Caki2 (cell line): Measurements from ENCODE around the gene FAM53B. TPM values are rescaled to one million over a fixed set of nuclear protein-coding genes. Genes with fewer than 3 reads are reported as not detected.
"Not testable (repeated sequence)": the region's sequence is repeated elsewhere in the genome, so short reads cannot be mapped to it uniquely, and the experiment has no call there.

Source experiments
- DNase-seq: peaks from one replicate; pipeline ENCODE4 v3.0.0-alpha.2; 2015; ENCODE audit warnings: low read depth
- in situ Hi-C: cut with HindIII; loops from 2 replicates; pipeline ENCODE4 v1.10.0; 2016; ENCODE audit warnings: low sequenced_read_pairs, low pct_unique_long_range_greater_than_20kb, mixed read lengths
- total RNA-seq: library from RNA; depleted of rRNA; stranded (reverse); fragments of >200 nt; shearing (Covaris generic); gene quantifications from 2 replicates; pipeline ENCODE4 v1.2.3, GENCODE V29; 2014; ENCODE audit warnings: low replicate concordance

FAM53B gene
- total RNA-seq, 1 experiment from 2014 or later, result 10.5 TPM

DNA sequence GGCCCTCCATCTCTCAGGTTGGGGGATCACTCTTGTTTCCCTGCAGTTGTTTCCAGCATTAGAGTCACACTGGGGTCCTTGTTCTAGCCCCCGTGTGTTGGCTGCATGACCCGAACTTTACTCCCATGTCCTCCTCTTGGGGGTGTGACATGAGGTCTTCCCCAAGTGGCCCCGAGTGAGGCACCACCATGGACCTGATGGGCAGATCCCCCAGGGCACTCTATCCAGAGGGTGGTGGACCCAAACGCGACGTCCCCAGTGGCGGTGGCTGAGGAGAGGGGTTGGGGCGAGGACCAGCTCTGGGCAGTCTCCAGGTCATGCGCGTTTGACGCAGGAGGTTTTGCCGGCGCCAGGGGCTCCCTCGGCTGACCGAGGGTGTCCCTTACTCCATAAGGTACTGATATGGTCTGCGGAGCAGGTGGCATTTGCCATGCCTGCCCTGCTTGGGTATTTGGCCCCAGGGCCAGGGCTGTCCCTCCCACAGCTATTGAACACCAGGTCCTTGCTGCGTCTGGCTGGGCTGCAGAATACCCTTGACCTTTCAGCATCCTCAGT is 150.7 kb downstream of the FAM53B start:
- in situ Hi-C loops, result no loop called here
- DNase-seq, result no peak

DNA sequence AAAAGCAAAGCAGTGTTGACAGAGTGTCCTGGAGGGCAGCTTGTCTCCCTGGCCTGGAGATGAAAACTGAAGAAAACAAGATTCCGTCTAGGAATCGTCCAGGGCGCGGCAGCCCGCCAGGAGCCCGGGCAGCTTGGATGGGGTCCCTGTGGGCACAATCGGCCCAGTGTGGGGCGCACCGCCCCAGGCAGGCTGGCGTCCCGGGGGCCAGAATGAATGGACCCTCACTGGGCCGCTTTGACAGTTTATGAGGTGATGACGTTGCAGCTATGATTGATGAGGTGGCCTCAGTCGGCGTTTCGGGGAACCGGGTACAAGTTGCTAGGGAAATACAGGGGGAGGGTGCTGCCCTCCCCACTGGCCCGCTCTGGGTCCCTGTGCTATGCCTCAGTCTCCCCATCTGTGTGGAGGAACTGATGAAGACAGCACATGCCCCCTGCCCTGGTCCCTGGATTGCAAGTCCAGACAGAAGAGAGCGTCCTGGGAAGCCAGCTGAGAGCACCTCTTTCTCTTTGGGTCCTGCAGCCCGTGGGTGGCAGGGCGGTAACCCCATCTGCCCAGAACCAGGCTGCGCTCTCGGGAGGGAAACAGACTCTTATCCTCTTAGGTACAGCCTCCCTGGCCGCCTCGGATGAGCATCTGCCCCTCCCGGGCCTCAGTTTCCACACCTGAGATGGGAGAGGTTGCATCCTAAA is 151.3 kb downstream of the FAM53B start:
- in situ Hi-C loops, result no loop called here
- DNase-seq, result no peak

DNA sequence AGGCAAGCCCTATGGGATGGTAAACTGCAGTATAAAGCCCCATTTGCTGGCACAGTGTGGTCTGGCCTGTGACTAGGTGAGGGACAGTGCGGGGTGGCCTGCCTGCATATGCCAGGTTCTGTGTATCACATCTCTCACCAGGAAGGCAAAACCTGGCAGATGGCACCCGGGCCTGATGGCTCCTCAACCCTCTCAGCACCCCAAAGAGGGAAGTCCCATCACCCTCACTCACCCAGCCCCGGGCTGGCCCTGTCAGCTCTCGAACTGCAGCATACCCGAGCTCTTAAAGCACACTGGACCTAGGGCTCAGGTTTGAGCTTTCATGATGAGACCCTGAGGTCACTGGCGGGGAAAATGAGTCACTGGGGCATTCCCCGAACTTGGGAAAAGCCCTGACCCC is 152.1 kb downstream of the FAM53B start:
- no peak for DNase-seq
- in situ Hi-C loops, result no loop called here

DNA sequence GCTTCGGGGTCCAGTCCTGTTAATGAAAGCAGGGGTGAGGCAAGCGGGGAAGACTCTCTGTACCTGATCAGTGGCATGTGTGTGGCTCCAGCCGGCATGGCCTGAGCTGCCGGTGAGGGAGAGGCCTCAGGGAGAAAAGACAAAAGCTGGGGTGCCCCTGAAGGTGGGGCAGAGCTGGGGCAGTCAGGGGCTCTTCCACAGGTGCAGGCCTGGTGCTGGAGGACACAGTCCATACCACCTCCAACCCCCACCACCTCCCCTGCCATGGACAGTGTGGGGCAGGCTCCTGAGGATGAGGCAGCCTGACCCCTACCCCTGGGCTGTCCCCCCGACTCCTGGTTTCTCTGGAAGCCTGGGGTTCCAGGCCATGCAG is 153.1 kb downstream of the FAM53B start:
- DNase-seq, result no peak
- in situ Hi-C loops, result no loop called here

DNA sequence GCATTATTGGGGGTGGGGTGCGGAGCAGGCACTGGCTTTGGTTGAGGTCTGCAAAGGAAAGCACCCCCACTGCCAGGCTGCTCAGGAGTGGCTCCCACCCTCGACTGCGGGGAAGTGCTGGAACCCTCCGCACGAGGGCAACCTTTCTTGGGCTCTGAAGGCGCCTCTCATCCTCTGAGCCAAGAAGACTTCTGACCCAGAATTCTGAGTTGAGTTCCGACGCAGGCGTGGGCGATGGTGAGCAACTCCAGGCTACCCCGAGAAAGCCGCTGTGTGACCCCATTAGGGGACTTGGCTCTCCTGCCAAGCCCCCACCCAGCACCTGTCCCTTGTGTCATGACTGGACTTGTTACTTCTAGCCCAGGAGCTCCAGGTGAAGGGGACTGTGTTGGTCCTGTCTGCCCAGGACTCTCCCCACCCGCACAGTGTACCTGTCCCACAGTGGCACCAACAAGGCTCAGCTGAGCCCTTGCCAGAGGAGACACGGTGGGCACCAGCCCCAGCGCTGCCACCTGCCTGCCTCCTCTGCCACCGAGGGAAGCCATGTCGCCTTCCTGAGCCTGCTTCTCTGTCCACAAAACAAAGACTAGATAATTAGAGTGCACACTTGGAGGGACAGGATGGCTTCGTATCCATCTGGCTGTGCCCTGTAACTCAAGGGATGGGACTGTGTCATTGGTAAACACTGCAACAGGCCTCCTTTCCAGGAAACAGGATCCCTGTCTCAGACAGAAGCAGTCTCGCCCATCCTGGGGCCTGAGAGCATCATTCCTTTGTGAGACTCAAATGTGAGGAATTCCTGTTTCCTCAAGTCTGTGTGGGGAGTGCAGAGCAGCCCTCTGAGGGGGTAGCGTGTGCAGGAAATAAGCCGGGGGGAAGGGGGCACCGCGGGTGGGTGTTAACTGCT is 153.7 kb downstream of the FAM53B start:
- in situ Hi-C loops, result no loop called here
- no peak for DNase-seq

DNA sequence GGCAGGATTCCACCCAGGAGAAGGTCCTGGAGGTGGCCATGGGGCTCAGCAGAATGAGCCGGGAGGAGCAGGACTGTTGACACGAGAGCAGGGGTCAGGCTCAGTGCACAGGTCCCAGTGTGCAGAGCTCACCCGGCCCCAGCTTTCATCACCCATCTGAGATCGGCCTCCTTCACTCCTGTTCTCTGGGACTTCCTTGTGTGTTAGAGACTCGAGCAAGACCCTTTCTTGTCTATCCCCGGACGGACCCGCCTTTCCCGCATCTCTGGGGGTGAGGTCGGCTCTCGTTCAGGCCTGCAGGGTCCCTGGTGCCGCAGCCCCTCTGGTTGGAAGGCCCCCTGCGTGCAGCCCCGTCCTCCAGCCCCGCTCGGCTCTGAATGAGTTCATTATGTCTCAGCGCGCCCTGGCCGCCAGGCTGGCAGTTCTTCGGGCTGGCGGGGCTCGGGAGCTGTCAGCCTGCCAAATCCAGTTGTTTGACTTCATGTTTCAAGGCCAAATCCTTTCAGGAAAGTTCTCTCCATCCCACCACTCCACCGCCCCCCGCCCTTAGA is 154.6 kb downstream of the FAM53B start:
- in situ Hi-C loops, result no loop called here
- DNase-seq, result no peak

DNA sequence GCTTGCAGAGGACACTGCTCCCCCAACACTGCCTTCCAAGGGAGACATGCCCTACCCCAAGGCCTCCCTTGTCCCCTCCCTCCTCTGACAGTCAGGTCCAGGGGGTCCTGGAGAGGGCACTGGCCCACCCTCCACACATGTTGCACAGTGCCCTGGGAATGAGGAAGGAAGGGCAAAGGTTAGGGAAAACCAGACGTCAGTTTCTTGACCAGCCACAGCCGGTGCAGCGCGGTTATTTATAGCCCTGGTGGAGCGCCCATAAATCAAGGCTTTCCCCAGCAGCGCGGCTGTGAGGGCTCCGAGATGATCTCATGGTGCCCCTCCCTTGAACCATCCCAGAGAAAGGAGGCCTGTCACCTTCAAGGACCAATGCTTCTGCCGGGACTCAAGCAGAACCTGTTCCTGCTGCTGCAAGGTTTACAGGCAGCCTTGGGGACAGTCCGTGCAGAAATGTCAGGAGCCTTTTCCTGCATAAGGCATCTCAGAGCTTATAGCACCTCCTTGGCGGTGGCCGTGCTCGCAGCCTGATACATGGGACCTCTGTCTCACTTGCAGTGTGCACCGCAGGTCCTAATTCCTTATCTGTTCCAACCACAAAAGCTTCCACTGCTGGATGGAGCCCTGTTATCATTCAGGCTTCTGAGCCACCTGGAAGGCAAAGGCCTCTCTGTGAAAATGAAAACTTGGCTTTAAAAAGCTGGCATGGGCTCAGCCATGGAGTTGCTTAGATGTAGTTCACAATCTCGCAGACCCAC is 155.3 kb downstream of the FAM53B start:
- in situ Hi-C loops, result no loop called here
- no peak for DNase-seq

DNA sequence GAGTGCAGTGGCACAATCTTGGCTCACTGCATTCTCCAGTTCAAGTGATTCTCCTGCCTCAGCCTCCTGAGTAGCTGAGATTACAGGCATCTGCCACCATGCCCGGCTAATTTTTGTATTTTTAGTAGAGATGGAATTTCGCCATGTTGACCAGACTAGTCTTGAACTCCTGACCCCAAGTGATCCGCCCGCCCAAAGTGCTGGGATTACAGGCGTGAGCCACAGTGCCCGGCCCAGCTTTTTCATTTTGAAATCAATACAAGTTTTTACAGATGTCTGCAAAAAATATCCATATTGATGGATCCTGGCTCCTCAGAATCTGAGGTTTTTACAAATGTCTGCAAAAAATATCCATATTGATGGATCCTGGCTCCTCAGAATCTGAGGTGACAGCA is 155.8 kb downstream of the FAM53B start:
- in situ Hi-C loops, DNase-seq: not testable (repeated sequence)

DNA sequence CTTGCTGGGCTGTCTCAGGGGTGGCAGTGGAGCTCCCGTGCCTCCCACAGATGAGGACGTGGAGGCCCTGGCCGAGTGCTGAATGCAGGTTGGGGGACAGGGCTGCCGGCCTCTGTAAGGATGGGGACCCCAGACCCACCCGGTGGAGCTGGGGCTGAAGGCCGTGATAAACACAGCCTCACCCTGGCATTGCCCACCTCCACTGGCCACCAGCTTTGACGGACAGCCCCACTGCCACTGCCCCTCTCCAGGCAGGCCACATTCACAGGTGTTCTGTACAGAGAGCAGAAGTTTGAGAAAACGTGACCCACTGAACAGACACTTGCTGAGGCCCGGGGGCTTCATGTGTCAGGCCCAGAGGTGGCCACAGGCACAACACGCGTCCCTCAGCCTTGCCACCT is 156.4 kb downstream of the FAM53B start:
- in situ Hi-C loops, result no loop called here
- no peak for DNase-seq

DNA sequence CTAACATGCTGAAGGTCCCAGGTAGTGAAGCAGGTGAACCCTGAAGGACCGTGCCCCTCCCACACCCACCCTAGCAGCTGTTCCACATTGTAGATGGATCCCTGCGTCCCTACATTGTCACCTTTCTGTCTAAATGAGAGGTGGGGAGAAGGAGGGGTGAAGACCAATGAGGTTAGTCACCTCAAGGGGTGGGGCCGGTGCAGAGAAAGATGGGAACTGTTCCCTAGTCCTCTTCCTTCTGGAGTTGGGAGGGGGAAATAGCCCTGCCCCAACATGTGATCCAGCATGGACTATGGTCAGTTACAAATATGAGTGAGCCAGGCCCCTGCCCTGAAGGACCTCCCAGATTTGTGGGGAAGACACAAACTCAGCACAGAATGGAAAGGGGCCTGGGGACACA is 158.0 kb downstream of the FAM53B start:
- in situ Hi-C loops, result no loop called here
- no peak for DNase-seq

DNA sequence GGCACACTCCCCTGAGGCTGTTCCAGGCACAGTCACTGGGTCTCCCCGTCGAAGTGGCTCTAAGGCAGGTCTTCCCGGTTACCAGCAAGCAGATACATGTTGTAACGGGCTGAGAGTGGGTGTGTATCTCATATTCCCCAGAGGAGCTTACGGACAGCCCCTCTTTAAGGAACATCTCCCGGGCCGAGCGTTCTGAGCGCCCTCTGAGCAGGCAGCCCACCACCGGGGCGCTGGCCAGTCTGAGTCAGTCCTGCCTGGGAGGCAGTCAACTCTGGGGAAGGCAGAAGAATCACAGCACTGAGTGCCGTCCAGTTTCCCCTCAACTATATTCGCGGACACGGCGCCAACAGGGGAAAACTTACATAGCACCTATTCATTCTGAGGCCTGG is 165.2 kb downstream of the FAM53B start:
- DNase-seq, result no peak

DNA sequence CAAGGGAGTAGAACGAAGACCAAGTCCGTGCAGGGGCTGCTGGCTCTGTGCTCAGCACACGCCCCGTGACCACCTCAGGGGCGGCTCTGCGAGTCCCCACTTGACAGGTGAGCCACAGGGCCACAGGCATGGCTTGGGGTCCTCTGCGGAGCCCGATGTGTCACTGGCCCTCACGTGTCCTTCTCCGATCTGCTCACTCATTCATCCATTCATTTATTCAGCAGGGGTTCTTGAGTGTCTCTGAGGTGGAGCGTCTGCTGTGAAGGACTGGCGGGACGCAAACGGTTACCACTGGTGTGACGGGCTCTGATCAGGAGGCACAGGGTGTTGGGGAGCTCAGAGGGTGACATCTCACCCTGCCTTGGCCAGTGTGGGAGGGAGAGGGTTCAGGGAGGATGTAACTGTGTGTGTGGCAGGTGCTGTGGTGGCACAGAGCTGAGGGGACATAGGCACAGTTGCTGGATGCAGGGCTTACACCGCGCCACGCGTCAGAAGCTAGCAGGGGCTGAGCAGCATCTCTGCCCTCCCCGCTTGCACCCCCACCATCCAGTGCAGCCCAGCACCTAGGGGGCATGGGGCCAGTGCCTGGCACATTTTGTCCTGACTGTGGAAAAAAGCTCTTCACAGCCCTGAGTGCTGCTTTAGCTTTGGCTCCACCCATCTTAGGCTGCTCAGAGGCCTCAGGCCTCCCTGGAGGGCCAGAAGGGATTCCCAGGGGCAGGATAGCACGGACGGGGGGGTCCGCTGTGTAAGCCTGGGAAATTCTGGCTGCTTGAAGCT is 165.8 kb downstream of the FAM53B start:
- DNase-seq, result no peak
- in situ Hi-C loops, result no loop called here

More for the DNA sequence above, 165.2 kb downstream of the FAM53B start:
- in situ Hi-C loops, result no loop called here

DNA sequence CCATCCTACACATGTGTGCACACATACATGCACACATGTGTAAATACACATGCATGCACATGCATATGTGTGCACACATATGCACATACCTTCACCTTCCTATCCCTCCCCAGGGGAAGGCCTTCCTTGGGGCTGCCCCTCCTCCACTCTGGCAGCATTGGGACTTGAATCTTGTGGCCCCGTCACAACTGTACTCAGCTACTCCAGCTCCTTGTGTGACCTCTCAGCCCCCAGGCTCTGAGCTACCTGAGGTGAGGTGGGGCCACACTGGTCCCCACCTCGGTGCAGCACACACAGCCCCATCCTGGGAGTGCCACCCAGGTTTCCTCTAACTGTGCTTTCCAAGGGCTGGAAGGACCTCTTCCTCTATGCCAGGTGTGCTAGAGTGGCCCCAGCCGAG is 166.5 kb downstream of the FAM53B start:
- no peak for DNase-seq
- in situ Hi-C loops, result no loop called here

DNA sequence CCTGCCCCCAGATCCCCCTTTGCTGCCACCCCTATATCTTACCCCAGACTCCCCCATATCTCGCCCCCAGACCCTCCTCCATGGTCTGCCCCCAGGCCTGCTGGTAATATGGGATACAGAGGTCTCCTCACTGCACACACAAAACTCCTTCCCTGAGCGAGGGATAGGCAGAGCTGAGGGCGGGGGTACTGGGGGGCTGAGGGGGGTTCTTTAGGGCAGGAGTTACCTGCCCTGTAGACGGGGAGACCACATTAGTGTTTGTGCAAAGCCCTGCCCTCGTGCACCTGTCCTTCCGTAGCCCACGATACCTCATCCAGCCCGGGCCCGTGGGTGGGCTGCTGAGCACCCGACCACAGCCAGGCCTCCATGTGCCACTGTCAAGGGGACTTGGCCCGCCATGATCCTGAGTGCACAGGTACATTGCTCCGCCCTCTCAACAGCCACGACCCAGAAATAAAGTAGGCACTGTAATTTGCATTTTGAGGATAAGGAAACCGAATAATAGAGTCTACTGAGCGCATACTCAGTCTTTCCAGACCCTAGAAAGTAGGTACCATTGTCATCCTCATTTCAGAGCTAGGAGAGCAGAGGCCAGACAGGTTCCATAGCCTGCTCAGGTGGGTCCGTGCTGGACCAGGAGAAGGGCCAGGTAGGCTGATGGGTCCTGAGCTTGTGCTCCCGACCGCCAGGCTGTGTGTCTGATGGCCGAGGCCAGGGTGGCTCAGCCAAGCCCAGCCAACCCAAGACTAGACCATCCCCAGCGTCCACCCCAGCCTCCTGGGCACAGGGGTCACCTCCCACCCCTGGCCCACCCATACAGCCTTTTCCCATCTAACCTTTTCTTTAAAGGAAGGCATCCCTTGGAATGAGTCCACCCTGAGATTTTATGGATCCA is 167.4 kb downstream of the FAM53B start:
- in situ Hi-C loops, result no loop called here
- no peak for DNase-seq

DNA sequence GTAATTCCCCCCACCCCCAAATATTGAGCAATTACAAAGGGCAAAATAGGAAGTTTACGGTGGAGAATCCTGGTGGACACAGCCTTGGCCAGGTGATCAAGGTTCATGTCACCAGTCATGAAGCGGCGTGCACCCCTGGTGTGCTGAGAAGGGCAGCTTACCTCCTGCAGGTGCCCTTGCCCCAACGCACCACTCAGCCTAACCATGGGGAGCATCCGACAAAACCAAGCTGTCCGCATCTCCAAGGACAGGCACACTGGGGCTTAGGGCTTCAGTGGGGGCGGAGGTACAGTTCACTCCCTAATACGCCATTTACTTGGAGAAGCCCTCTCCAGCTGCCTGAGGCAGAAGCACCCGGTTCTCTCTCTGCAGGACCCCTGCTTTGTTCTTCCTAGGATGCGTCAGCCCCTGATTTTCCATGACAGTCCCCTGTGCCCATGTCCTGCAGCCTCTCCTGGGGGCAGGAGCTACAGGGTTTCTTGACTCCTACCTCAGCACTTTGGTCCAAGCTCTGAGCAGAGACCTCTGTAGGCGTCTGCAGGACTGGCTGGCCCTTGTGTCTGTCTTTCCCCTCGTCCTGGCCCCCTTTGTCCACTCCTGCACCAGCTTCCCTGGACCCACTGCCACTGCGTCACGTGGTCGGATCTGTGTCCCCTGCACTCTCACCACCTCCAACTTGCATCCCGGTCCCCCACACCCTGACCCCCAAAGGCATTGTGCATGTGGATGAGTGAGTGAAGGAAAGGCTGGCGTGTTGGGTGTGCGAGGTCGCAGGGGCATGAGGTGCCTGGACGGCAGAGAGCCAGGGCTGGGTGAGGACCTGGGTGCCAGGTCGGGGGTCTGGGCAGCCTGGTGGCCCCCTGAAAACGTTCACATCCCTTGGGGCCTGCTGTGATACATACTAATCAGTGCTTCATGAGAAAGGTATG is 168.8 kb downstream of the FAM53B start:
- in situ Hi-C loops, result no loop called here
- no peak for DNase-seq
